Mesenchymal stem cell (in vitro differentiated cells and primary cell): ENCODE measurements around the gene GOLGA1.

Experiments
- DNase-seq: peaks from one replicate; pipeline ENCODE4 v3.0.0-alpha.2; 2013
- H2AFZ ChIP-seq: one replicate; pipeline ENCODE4 v1.6.1; 2013; ENCODE audit warnings: low read depth, mild to moderate bottlenecking, control low read depth, inconsistent platforms, low read length, moderate library complexity
- H2AK5ac ChIP-seq: 2 replicates; pipeline ENCODE4 v1.6.1; 2013; ENCODE audit warnings: low read length, moderate library complexity, mild to moderate bottlenecking, inconsistent platforms; ENCODE audit not compliant: severe bottlenecking
- H2BK120ac ChIP-seq: one replicate; pipeline ENCODE4 v1.6.1; 2013; ENCODE audit warnings: low read depth, mild to moderate bottlenecking, inconsistent platforms, low read length, moderate library complexity
- H2BK12ac ChIP-seq, 2 experiments: one replicate each; pipeline ENCODE4 v1.6.1; 2013; ENCODE audit warnings: inconsistent platforms in 2 of 2, low read length in 2 of 2, mild to moderate bottlenecking in 2 of 2, moderate library complexity in 2 of 2, control low read depth in 1 of 2
- H2BK15ac ChIP-seq: one replicate; pipeline ENCODE4 v1.6.1; 2013; ENCODE audit warnings: mild to moderate bottlenecking, low read depth, inconsistent platforms; ENCODE audit not compliant: poor library complexity, severe bottlenecking
- H2BK5ac ChIP-seq: 2 replicates; pipeline ENCODE4 v1.6.1; 2013; ENCODE audit warnings: low read depth, mild to moderate bottlenecking, low read length, control low read depth, inconsistent platforms; ENCODE audit not compliant: poor library complexity, severe bottlenecking
- H3K14ac ChIP-seq, 2 experiments: one replicate each; pipeline ENCODE4 v1.6.1; 2013; ENCODE audit warnings: inconsistent platforms in 2 of 2, low read length in 2 of 2, control low read depth in 1 of 2, mild to moderate bottlenecking in 1 of 2, moderate library complexity in 1 of 2
- H3K18ac ChIP-seq, 2 experiments: one replicate each; pipeline ENCODE4 v1.6.1; 2013; ENCODE audit warnings: inconsistent platforms in 2 of 2, low read length in 2 of 2, control low read depth in 1 of 2, low read depth in 1 of 2, mild to moderate bottlenecking in 1 of 2
- H3K23ac ChIP-seq, 2 experiments: one replicate each; pipeline ENCODE4 v1.6.1; 2013; ENCODE audit warnings: inconsistent platforms in 2 of 2, low read length in 2 of 2, mild to moderate bottlenecking in 2 of 2, moderate library complexity in 2 of 2, control low read depth in 1 of 2
- H3K27ac ChIP-seq: 2 replicates; pipeline ENCODE4 v1.5.1; 2013; ENCODE audit warnings: mild to moderate bottlenecking, moderate library complexity, low read length, control low read depth, inconsistent platforms; ENCODE audit not compliant: poor library complexity, severe bottlenecking
- H3K27me3 ChIP-seq, 2 experiments: 2 replicates each; pipeline versions ENCODE4 v1.6.1 to v1.7.0; 2013; ENCODE audit warnings: low read length in 2 of 2, mild to moderate bottlenecking in 2 of 2, moderate library complexity in 2 of 2, control low read depth in 1 of 2, inconsistent platforms in 1 of 2; ENCODE audit not compliant: control insufficient read depth in 1 of 2, insufficient read depth in 1 of 2
- H3K36me3 ChIP-seq, 2 experiments: 2 replicates each; pipeline versions ENCODE4 v1.6.1 to v1.7.0; 2013; ENCODE audit warnings: low read length in 2 of 2, control low read depth in 1 of 2, inconsistent platforms in 1 of 2, low read depth in 1 of 2, mild to moderate bottlenecking in 1 of 2; ENCODE audit not compliant: insufficient read depth in 2 of 2, control insufficient read depth in 1 of 2
- H3K4ac ChIP-seq, 2 experiments: one replicate each; pipeline ENCODE4 v1.6.1; 2013; ENCODE audit warnings: inconsistent platforms in 2 of 2, low read length in 2 of 2, mild to moderate bottlenecking in 2 of 2, moderate library complexity in 2 of 2, control low read depth in 1 of 2, low read depth in 1 of 2
- H3K4me1 ChIP-seq: 2 replicates; pipeline ENCODE4 v1.6.1; 2013; ENCODE audit warnings: low read depth, low read length, control low read depth; ENCODE audit not compliant: control insufficient read depth, insufficient read depth
- H3K4me2 ChIP-seq: 2 replicates; pipeline ENCODE4 v1.6.1; 2013; ENCODE audit warnings: low read length, mild to moderate bottlenecking, inconsistent platforms; ENCODE audit not compliant: poor library complexity, severe bottlenecking
- H3K4me3 ChIP-seq, 2 experiments: 2 replicates each; pipeline versions ENCODE4 v1.5.1 to v1.7.0; 2013; ENCODE audit warnings: low read length in 2 of 2, mild to moderate bottlenecking in 2 of 2, control low read depth in 1 of 2, low read depth in 1 of 2; ENCODE audit not compliant: insufficient read depth in 1 of 2
- H3K79me1 ChIP-seq: replicated peaks from 2 replicates; pipeline ENCODE4 v1.6.1; 2013; ENCODE audit warnings: mild to moderate bottlenecking, control low read depth, low read length, inconsistent platforms; ENCODE audit not compliant: poor library complexity, severe bottlenecking
- H3K9ac ChIP-seq: 2 replicates; pipeline ENCODE4 v1.7.0; 2013; ENCODE audit warnings: mild to moderate bottlenecking, low read length, moderate library complexity
- H3K9me3 ChIP-seq: 2 replicates; pipeline ENCODE4 v1.7.0; 2013; ENCODE audit warnings: mild to moderate bottlenecking, low read length; ENCODE audit not compliant: control insufficient read depth
- H4K8ac ChIP-seq: one replicate; pipeline ENCODE4 v1.6.1; 2013; ENCODE audit warnings: inconsistent platforms, mild to moderate bottlenecking, low read length, moderate library complexity
- H4K91ac ChIP-seq: one replicate; pipeline ENCODE4 v1.6.1; 2013; ENCODE audit warnings: mild to moderate bottlenecking, low read length, inconsistent platforms
- WGBS: methylation state at CpG from one replicate; pipeline ENCODE4 v1.1.7; 2013; ENCODE audit warnings: mixed read lengths; 5-methylcytosine and 5-hydroxymethylcytosine counted together

Gene GOLGA1

DNA sequence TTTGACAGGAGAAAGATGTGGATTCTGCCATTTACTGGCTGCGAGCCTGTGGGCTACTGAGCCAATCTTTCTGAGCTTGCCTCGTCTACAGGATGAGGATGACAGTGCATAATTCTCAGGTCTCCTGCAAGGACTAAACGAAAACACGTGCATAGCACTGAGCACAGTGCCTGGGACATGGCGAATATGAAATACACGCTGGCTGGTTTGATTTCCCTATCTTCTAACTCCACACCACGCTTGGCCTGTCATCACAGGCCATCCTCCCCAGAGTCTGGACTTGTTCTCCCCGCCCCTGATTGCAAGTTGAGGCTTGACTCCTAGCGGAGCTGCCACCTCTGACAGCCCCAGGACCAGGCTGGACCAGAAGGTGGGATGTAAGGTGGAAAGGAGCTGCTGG lies 41.0 kb downstream of the GOLGA1 start:
- no peak for DNase-seq

DNA sequence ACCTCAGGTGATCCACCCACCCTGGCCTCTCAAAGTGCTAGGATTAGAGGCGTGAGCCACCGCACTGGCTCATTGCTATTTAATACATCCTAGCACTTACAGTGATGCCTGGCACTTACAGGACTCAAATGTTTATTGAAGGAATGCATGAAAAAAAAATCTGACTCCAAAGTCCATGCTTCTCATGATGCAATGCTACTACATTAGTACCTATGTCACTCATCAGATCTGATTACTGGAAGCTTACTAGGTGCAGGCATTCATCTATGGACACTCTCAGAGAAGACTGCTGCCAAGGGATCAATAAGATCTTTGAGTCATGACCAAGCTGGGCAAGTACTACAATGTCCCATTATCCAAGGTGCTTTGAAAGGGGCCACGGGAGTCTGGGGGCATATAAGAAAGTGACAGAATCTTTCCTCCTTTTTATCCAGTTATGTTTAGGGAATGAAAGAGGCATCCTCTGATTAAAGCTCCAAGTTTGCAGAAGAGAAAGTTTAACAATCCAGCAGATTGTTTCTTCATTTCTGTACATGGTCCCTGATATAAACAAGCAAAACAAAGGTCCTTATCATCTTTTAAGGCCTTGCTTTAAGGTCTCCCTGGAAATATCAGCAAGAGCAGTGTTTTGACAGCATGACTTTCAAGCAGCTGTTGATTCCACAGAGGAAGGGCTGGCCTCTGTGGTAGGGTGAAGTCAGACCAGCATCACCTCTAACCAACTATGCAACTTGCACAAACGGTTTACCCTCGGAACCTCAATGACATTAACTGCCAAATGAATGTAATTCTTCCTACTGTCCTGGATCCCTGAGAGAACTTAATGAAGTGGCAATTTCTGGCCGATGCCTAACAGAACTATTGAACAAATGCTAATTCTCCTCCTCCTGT lies 43.1 kb downstream of the GOLGA1 start:
- Histone ChIP-seq H3K4me2 (no peak overlapping the region), H2AK5ac (no peak overlapping the region), H3K36me3 (peaks cover 34 to 65% of the 10 kb centered on the region in 2 experiments), H3K79me1 (peaks cover 8% of the 10 kb centered on the region), H3K18ac (no peak overlapping the region), H4K91ac (no peak overlapping the region), H2AFZ (no peak overlapping the region), H3K4me1 (no peaks in the 10 kb centered on the region), H3K4ac (no peak overlapping the region), H2BK12ac (no peak overlapping the region), H2BK5ac (no peak overlapping the region), H3K9me3 (no peaks in the 10 kb centered on the region), H2BK120ac (no peak overlapping the region), H3K9ac (no peak overlapping the region), H4K8ac (no peak overlapping the region), H3K23ac (no peak overlapping the region), H3K27me3 (no peaks in the 10 kb centered on the region), H3K27ac (no peak overlapping the region), H2BK15ac (no peak overlapping the region), H3K14ac (no peak overlapping the region), H3K4me3 (no peak overlapping the region)
- 94% methylated on average over 5 of the region's 6 CpGs for WGBS
- DNase-seq: no peak

More for the DNA sequence above, 41.0 kb downstream of the GOLGA1 start:
- H3K9ac ChIP-seq: no peak overlapping the region
- H2BK12ac ChIP-seq: no peak overlapping the region
- no peak overlapping the region for H2BK5ac ChIP-seq
- WGBS: 95% methylated on average over 9 of the region's 9 CpGs
- H3K23ac ChIP-seq: no peak overlapping the region
- no peak overlapping the region for H3K18ac ChIP-seq
- H4K8ac ChIP-seq: no peak overlapping the region
- H2BK120ac ChIP-seq: no peak overlapping the region
- H3K79me1 ChIP-seq: peaks cover 5% of the 10 kb centered on the region
- H3K14ac ChIP-seq: no peak overlapping the region
- no peak overlapping the region for H2BK15ac ChIP-seq
- no peak overlapping the region for H3K27ac ChIP-seq
- no peaks in the 10 kb centered on the region for H3K27me3 ChIP-seq
- no peaks in the 10 kb centered on the region for H3K4me1 ChIP-seq
- no peak overlapping the region for H3K4me3 ChIP-seq
- H3K9me3 ChIP-seq: no peaks in the 10 kb centered on the region
- no peak overlapping the region for H2AFZ ChIP-seq
- no peak overlapping the region for H3K4me2 ChIP-seq
- peaks cover 24 to 52% of the 10 kb centered on the region in 2 experiments for H3K36me3 ChIP-seq
- no peak overlapping the region for H2AK5ac ChIP-seq
- no peak overlapping the region for H4K91ac ChIP-seq
- H3K4ac ChIP-seq: no peak overlapping the region

- Histone ChIP-seq H3K79me1 (peaks cover 8% of the 10 kb centered on the region), H3K4me3 (no peak overlapping the region), H2BK120ac (no peak overlapping the region), H3K23ac (no peak overlapping the region), H2BK5ac (no peak overlapping the region), H3K27ac (no peak overlapping the region), H3K27me3 (no peaks in the 10 kb centered on the region), H2BK12ac (no peak overlapping the region), H2BK15ac (no peak overlapping the region), H3K4me1 (no peaks in the 10 kb centered on the region), H3K9ac (peak overlapping the region; percentile 40), H4K8ac (peak overlapping the region; percentile 46), H3K14ac (no peak overlapping the region), H2AK5ac (peak overlapping the region; percentile 67), H2AFZ (no peak overlapping the region), H3K9me3 (no peaks in the 10 kb centered on the region), H3K4ac (no peak overlapping the region), H3K36me3 (peaks cover 43 to 73% of the 10 kb centered on the region in 2 experiments), H3K4me2 (no peak overlapping the region), H3K18ac (no peak overlapping the region), H4K91ac (no peak overlapping the region)
- peak; percentile 65 for DNase-seq
Observed at GRCh38 chr9:124894741-124895170, 46.1 kb downstream of the GOLGA1 start.

DNA sequence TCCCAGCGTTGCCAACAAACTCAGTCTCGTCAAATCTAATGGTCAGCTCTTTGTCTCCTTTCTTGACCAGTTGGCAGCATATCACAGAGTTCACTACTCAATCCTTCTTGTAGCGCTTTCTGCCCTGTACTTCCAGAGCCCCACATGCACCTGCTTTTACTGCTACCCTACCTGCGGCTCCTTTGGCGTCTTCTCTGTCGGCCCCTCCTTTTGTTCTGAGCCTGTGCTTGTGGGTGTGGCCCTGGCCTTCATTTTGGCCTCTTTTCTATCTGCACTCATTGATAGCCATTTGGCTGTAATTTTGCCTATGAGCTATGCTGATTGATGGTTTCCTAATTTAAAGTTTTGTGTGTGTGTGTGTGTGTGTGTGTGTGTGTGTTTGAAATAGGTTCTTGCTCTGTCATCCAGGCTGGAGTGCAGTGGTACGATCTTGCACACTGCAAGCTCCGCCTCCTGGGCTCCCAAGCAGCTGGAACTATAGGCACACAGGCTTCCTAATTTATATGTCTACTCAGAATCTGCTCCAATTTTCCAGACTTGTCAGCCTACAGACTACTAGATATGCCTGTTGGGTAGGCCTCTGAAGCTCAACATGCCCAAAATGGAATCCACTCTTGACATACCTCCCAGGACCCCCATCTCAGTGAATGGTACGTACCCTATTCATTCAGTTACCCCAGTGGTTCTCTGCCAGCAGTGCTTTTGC lies 46.7 kb downstream of the GOLGA1 start:
- H3K23ac ChIP-seq: no peak overlapping the region
- H3K4me1 ChIP-seq: no peaks in the 10 kb centered on the region
- no peak overlapping the region for H4K8ac ChIP-seq
- H2AFZ ChIP-seq: no peak overlapping the region
- H3K9ac ChIP-seq: peak overlapping the region; percentile 40
- H3K27me3 ChIP-seq: no peaks in the 10 kb centered on the region
- H2BK120ac ChIP-seq: no peak overlapping the region
- H3K36me3 ChIP-seq: peaks cover 43 to 73% of the 10 kb centered on the region in 2 experiments
- H3K9me3 ChIP-seq: no peaks in the 10 kb centered on the region
- no peak for DNase-seq
- no peak overlapping the region for H2AK5ac ChIP-seq
- no peak overlapping the region for H3K18ac ChIP-seq
- peaks cover 8% of the 10 kb centered on the region for H3K79me1 ChIP-seq
- H4K91ac ChIP-seq: no peak overlapping the region
- no peak overlapping the region for H3K4ac ChIP-seq
- H2BK12ac ChIP-seq: no peak overlapping the region
- no peak overlapping the region for H3K4me3 ChIP-seq
- 96% methylated on average over 9 of the region's 9 CpGs for WGBS
- no peak overlapping the region for H2BK5ac ChIP-seq
- no peak overlapping the region for H3K4me2 ChIP-seq
- H3K14ac ChIP-seq: no peak overlapping the region
- H3K27ac ChIP-seq: no peak overlapping the region
- no peak overlapping the region for H2BK15ac ChIP-seq
